ENCODE measurements around the gene SORBS2.

GRCh38 chr4:185656467-185656931 lies 155.5 kb downstream of the SORBS2 start:
- TF ChIP-seq POLR2A (IDR thresholded peaks at IDR 0.05; ENCODE audit: low read length) (no peak), GATA1 (IDR thresholded peaks at IDR 0.05; ENCODE audit: low read depth, low read length) (no peak)

Data from erythroblast (primary cell).